HG03354 (cell line): ENCODE results near the gene RELB.

Experiments used
- ATAC-seq: cut with Tn5 transposase; IDR thresholded peaks from one replicate; pipeline ENCODE4 v1.9.1; 2021; ENCODE audit warnings: mild to moderate bottlenecking; ENCODE audit not compliant: unreplicated experiment, poor library complexity, severe bottlenecking

Gene RELB

GRCh38 chr19:45076029-45076850 is 75.0 kb downstream of the RELB start, which contains the start of gene ZNF296:
Gene ZNF296 (minus strand): TSS chr19:45076478. CDS start chr19:45076373, 105 bp downstream.
- peak; percentile 48 for ATAC-seq

GRCh38 chr19:45076851-45077730 is 75.8 kb downstream of the RELB start:
- no peak for ATAC-seq

DNA sequence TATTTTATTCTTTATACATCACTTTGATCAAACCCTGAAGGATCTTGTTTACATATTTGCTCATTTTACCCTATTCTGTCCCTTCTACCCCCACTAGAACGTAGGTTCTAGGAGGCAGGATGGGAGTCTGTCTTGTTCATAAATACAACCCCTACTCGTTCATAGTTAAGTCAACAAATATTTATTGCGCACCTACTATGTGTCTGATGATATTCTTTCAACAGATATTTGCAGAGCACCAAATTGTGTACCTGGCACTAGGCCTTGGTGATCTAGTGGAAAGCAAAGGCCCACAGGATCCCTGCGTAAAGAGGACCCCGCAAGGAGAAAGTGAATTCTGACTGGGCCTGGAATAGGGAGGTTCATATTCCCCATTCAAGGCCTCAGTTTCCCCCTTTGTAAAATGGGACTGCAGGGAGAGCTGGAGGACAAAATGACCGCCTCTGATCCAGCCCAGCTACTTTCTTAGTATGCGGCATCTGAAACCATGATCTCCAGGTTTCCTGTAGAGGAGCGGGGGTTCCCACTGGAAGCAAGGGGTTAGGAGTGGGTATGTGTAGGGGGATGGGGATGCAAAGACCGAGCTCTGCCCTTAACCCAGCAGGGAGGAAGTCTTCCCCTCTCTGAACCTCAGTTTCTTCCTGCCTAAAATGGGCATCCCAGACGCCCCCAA is 77.3 kb downstream of the RELB start:
- no peak for ATAC-seq

DNA sequence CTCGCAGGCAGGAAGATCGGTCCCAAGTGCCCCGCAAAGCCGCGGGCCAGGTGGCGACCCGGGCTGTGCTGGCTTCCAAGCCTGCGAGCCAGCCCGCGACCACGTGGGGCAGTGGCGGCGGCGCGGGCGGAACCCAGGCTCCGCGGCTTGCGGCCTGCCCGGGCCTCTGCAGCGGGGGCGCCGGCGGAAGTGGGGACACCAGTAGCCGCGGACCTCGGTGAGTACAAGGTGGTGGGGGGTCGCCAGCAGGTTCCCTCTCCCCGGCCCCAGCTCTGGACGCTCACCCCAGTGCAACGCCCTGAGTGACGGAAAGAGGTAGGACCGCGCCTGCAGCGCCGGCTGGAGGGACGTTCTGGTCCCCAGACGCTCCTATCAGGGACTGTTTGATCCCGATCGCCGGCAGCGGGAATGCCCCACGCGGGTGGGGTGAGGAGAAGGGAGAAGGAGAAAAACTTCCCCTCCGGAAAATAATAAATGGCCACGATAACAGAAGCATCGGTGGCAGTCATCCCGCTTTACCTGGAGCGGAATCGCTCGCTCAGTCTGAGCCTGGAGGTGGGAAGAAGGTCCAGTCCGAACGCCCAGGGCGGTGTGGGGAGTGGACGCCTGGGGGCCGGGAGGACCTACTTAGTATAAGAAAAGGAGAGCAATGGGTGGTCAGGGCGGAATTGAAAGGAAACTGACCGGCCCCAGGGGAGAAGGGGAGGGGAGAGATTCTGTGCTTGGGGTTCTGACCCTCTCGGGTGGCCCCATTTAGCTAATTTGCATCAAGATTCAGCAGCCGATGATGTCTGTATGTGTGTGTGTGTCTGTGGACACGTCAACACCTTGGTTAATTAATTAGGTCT is 78.0 kb downstream of the RELB start, which contains the start of gene GEMIN7:
Gene GEMIN7 (plus strand): TSS at position 198 of the 848 bp plus-strand sequence. CDS start 10,855 bp downstream, outside the sequence.
- peak; percentile 38 for ATAC-seq

DNA sequence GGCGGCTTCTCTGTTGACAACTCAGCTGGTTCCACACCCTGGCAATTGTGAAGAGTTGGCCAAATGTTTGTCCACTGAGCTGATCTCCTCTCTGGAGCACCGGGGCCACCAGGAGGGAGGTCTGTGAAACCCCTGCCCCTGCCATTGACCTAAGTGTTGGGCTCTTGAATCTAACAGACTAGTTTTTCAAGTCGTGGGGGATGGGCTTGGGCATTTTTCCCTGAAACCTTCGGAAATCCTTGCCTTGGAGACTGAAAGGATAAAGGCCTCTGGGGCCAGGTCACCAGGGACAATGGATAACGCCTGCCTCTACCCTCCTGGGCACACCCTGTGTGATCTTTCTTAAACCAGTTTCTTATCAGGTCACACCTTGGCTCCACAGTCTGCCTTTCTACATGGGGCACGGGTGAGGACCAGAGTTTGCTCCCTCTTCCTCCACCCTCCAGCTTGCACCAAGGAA is 78.7 kb downstream of the RELB start:
- no peak for ATAC-seq

DNA sequence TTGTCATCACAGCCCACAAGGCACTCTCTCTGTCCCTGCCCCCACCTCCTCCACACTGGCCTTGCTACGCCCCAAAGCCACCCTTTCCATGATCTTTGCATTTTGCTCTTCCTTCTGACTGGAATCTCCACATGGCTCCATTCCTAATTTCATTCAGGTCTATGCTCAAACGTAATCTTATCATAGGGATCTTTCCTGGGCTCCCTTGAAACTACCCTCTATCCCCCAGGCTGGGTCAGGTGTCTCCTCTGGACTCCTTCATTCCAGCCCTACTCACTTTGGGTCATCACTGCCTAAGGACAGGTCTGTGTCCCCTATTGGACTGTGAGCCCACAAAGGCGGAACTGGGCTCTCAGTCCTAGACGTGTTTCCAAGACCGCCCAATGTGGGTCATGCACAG is 80.9 kb downstream of the RELB start:
- no peak for ATAC-seq

GRCh38 chr19:45086480-45086879 is 85.2 kb downstream of the RELB start:
- ATAC-seq: no peak

GRCh38 chr19:45087531-45087930 is 86.3 kb downstream of the RELB start:
- no peak for ATAC-seq
